ENCODE data around the gene C15orf40.
A peak's percentile ranks its signal among the peaks of the same experiment; 100 is the strongest.

DNA sequence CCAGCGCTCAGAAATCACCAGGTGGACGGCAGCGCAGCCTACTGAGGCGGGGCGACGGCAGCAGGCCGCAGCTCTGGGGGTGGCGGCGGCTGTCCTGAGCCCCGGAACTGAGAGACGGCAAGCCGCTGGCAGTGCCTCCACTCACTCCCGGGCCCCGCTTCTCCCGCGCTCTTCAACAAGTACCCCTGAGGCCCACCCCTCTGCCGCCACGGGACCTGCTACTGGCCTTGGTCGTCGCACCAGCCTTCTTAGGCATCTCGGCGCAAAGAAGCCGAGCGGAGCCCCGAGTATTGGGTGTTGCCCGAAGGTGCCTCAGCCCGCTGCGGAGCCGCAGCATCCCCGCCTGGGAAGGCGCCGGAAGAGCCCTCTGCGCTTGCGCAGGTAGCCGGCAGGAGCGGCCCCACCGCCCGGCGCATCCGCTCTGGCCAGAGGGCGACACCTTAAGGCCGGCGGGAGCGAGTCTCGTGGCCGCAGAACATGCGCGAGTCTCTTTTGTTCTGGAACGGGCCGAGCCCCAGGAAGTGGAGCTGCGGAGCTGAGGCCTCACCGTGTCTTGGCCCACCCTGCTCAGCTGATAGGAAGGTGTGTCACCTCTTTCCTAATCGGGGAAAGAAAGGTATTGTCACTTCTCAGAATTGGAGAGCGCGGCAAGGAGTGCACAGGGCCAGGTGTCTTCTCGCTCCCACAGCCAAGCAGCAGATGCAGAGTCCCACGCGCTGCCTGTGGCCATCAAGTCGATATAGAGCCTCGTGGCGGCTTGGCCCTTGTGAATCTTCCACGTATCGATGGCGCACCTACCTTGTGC is at the start of gene C15orf40:
- TF ChIP-seq, protein P1, sequence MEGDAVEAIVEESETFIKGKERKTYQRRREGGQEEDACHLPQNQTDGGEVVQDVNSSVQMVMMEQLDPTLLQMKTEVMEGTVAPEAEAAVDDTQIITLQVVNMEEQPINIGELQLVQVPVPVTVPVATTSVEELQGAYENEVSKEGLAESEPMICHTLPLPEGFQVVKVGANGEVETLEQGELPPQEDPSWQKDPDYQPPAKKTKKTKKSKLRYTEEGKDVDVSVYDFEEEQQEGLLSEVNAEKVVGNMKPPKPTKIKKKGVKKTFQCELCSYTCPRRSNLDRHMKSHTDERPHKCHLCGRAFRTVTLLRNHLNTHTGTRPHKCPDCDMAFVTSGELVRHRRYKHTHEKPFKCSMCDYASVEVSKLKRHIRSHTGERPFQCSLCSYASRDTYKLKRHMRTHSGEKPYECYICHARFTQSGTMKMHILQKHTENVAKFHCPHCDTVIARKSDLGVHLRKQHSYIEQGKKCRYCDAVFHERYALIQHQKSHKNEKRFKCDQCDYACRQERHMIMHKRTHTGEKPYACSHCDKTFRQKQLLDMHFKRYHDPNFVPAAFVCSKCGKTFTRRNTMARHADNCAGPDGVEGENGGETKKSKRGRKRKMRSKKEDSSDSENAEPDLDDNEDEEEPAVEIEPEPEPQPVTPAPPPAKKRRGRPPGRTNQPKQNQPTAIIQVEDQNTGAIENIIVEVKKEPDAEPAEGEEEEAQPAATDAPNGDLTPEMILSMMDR (IDR thresholded peaks at IDR 0.05): no peak; the same call in 1 of the 2 replicates
- TF ChIP-seq CREB1 (CRISPR knock-in tag; IDR thresholded peaks at IDR 0.05) (peak; percentile 74; the same call in 1 of the 2 replicates), ELF4 (CRISPR knock-in tag; IDR thresholded peaks at IDR 0.05; ENCODE audit: low read depth) (peak; percentile 56; the same call in 1 of the 2 replicates), SP1 (CRISPR knock-in tag; conservative IDR thresholded peaks at IDR 0.05) (peak; percentile 77), FOXK1 (CRISPR knock-in tag; IDR thresholded peaks at IDR 0.05) (peak; percentile 91)
- TF ChIP-seq, protein P2, sequence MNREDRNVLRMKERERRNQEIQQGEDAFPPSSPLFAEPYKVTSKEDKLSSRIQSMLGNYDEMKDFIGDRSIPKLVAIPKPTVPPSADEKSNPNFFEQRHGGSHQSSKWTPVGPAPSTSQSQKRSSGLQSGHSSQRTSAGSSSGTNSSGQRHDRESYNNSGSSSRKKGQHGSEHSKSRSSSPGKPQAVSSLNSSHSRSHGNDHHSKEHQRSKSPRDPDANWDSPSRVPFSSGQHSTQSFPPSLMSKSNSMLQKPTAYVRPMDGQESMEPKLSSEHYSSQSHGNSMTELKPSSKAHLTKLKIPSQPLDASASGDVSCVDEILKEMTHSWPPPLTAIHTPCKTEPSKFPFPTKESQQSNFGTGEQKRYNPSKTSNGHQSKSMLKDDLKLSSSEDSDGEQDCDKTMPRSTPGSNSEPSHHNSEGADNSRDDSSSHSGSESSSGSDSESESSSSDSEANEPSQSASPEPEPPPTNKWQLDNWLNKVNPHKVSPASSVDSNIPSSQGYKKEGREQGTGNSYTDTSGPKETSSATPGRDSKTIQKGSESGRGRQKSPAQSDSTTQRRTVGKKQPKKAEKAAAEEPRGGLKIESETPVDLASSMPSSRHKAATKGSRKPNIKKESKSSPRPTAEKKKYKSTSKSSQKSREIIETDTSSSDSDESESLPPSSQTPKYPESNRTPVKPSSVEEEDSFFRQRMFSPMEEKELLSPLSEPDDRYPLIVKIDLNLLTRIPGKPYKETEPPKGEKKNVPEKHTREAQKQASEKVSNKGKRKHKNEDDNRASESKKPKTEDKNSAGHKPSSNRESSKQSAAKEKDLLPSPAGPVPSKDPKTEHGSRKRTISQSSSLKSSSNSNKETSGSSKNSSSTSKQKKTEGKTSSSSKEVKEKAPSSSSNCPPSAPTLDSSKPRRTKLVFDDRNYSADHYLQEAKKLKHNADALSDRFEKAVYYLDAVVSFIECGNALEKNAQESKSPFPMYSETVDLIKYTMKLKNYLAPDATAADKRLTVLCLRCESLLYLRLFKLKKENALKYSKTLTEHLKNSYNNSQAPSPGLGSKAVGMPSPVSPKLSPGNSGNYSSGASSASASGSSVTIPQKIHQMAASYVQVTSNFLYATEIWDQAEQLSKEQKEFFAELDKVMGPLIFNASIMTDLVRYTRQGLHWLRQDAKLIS (CRISPR knock-in tag; IDR thresholded peaks at IDR 0.05; ENCODE audit: borderline replicate concordance): peak; percentile 91; the same call in 1 of the 2 replicates

Data from WTC11 (cell line).